VCaP (cell line): ENCODE data around the gene PICK1.

Experiments
- H3K27ac ChIP-seq: fragments of 450-650 bp; 2 replicates; pipeline ENCODE4 v1.5.1; 2017
- CTCF ChIP-seq: fragments of 450-650 bp; conservative IDR thresholded peaks from 2 replicates; pipeline ENCODE4 v1.5.1; 2017; ENCODE audit warnings: mild to moderate bottlenecking, moderate library complexity

Gene PICK1

DNA sequence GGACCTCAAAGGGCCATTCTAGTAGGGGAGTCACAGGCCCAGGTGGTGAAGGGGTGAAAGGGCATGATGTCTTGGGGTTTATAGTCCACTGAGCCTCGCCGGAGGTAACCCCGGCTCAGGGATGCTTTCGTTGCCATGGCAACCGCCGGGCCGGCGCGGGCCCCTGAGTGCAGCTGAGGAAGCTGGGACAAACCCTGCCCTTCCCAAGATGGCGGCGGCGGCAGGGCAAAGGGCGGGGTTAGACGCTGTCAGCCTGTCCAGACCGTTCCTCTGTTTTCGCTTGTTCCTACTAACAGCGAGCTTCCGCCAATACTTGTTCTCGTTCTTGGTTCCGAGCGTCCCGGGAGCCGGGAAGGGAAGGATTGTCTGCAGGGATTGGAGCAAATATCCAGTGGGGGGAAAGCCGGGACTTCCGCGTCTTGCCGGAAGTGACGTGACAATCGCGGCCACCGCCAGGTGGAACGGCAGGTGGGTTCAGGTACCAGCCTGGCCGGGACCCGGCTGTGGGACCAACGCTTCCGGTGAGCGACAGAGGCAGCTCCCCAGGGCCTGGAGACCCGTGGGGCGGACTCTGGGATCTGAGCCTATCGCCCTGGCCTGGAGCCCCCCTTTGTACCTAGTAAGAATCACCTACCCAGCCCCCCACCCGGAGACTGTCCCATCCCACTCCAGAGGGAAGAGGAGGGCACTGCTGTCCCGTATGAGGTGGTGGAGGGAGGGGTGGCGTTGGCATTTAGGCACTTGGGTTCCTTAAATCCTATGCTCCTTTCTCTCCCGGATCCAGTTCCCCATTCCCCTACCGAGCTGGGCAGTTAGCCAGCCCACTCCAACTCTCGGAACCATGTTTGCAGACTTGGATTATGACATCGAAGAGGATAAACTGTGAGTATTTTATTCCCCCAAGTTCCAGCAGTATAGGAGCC is at the start of gene PICK1:
PICK1 (plus strand) TSS at position 436 of the 923 bp plus-strand sequence; CDS start at position 842, 406 bp downstream.
- TF ChIP-seq CTCF, result no peak
- H3K27ac ChIP-seq, result peak within 1 kb of the TSS; percentile 86

GRCh38 chr22:38009000-38009806 is 48.0 kb upstream of the PICK1 start:
- no peak for TF ChIP-seq CTCF

DNA sequence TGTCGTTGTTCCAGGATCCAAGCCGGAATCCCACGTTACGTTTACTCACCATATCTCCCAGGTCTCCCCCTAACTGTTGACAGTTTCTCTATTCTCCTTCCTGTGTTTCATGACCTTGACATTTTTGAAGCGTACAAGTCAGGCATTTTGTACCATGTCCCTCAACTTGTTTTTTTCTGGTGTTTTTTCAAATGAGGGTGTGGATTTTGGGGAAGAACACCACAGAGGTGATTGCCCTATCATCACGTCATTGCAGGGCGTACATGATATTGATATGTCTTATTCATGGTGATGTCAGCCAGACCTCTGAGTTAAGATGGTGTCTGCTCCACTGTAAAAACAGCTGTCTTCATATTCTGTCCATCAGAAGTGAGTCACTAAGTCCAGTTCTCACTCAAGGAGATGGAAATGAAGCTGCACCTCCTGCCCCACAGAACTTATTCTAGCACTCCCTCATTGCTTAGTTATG is 44.6 kb upstream of the PICK1 start:
- no peak overlapping the region for H3K27ac ChIP-seq
- TF ChIP-seq CTCF, result no peak

More at GRCh38 chr22:38009000-38009806, 48.0 kb upstream of the PICK1 start:
- H3K27ac ChIP-seq, result no peak overlapping the region

GRCh38 chr22:38014083-38014482 is 43.1 kb upstream of the PICK1 start:
- no peak for TF ChIP-seq CTCF
- no peak overlapping the region for H3K27ac ChIP-seq

- no peak for TF ChIP-seq CTCF
- peak overlapping the region; percentile 86 for H3K27ac ChIP-seq
These were observed 40.7 kb upstream of the PICK1 start for GRCh38 chr22:38016182-38017151.

- H3K27ac ChIP-seq, result peak overlapping the region; percentile 86
- TF ChIP-seq CTCF, result no peak
These were observed 39.8 kb upstream of the PICK1 start for GRCh38 chr22:38017272-38017920.
